ENCODE measurements around the gene NECAB2.

DNA sequence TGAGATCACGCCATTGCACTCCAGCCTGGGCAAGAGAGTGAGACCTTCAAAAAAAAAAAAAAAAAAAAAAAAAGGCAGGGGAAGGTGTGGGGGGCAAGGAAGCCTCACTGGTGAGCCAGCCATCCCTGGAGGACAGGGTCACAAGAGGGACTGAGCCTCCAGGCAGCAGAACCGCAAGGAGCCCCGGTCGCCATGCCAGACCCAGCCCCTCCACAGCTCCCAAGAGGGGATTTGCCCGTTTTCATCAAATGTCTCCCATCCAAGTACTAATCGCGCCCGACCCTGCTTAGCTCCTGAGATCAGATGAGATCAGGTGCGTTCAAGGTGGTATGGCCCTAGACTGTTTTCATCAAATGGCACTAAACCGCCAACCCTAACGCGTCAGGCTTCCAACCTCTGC lies 71.7 kb downstream of the NECAB2 start:
- TF ChIP-seq POLR2A (IDR thresholded peaks at IDR 0.05; ENCODE audit: low read length) (no peak), GATA1 (IDR thresholded peaks at IDR 0.05; ENCODE audit: low read depth, low read length) (no peak)

Measured in erythroblast (primary cell).